ENCODE results near the gene JMJD7. TPM values are rescaled to one million over a fixed set of nuclear protein-coding genes. Genes with fewer than 3 reads are reported as not detected.

The JMJD7 gene
- total RNA-seq, 1 donor = 1.4 TPM

GRCh38 chr15:41862515-41863116 lies 34.7 kb downstream of the JMJD7 start:
- Histone ChIP-seq H3K79me2 (ENCODE audit: insufficient read depth, low read length) (no peaks in the 10 kb centered on the region), H2AFZ (ENCODE audit: low read length) (no peak overlapping the region)
- TF ChIP-seq CTCF (IDR thresholded peaks at IDR 0.05; ENCODE audit: extremely low read depth, low read depth, low read length) = no peak

GRCh38 chr15:41865490-41866055 lies 37.7 kb downstream of the JMJD7 start:
- Histone ChIP-seq H3K79me2 (ENCODE audit: insufficient read depth, low read length) (no peaks in the 10 kb centered on the region), H3K4me1 (ENCODE audit: insufficient read depth, low read length) (peaks cover 2% of the 10 kb centered on the region), H3K4me2 (ENCODE audit: insufficient read depth, low read length) (no peak overlapping the region), H4K20me1 (ENCODE audit: insufficient read depth, low read length) (no peaks in the 10 kb centered on the region), H2AFZ (ENCODE audit: low read length) (no peak overlapping the region), H3K36me3 (ENCODE audit: insufficient read depth, low read length) (no peaks in the 10 kb centered on the region), H3K9me3 (ENCODE audit: low read depth, low read length) (no peaks in the 10 kb centered on the region), H3K27me3 (ENCODE audit: insufficient read depth, low read length) (no peaks in the 10 kb centered on the region), H3K27ac (ENCODE audit: low read depth, low read length) (no peak overlapping the region), H3K4me3 (ENCODE audit: insufficient read depth, low read length) (no peak overlapping the region)
- no peak for DNase-seq (ENCODE audit: insufficient read length, low spot score, missing footprints)
- TF ChIP-seq CTCF (IDR thresholded peaks at IDR 0.05; ENCODE audit: extremely low read depth, low read depth, low read length) = no peak

More at GRCh38 chr15:41862515-41863116, 34.7 kb downstream of the JMJD7 start:
- DNase-seq (ENCODE audit: insufficient read length, low spot score, missing footprints) = no peak
- H4K20me1 ChIP-seq (ENCODE audit: insufficient read depth, low read length) = no peaks in the 10 kb centered on the region
- no peaks in the 10 kb centered on the region for H3K27me3 ChIP-seq (ENCODE audit: insufficient read depth, low read length)
- no peaks in the 10 kb centered on the region for H3K9me3 ChIP-seq (ENCODE audit: low read depth, low read length)
- no peak overlapping the region for H3K4me3 ChIP-seq (ENCODE audit: insufficient read depth, low read length)
- H3K27ac ChIP-seq (ENCODE audit: low read depth, low read length) = no peak overlapping the region
- no peaks in the 10 kb centered on the region for H3K4me1 ChIP-seq (ENCODE audit: insufficient read depth, low read length)
- no peak overlapping the region for H3K4me2 ChIP-seq (ENCODE audit: insufficient read depth, low read length)
- H3K36me3 ChIP-seq (ENCODE audit: insufficient read depth, low read length) = no peaks in the 10 kb centered on the region

- no peaks in the 10 kb centered on the region for H3K36me3 ChIP-seq (ENCODE audit: insufficient read depth, low read length)
- H4K20me1 ChIP-seq (ENCODE audit: insufficient read depth, low read length) = no peaks in the 10 kb centered on the region
- no peak overlapping the region for H3K4me3 ChIP-seq (ENCODE audit: insufficient read depth, low read length)
- no peak overlapping the region for H3K27ac ChIP-seq (ENCODE audit: low read depth, low read length)
- H3K9me3 ChIP-seq (ENCODE audit: low read depth, low read length) = no peaks in the 10 kb centered on the region
- TF ChIP-seq CTCF (IDR thresholded peaks at IDR 0.05; ENCODE audit: extremely low read depth, low read depth, low read length) = no peak
- H3K79me2 ChIP-seq (ENCODE audit: insufficient read depth, low read length) = no peaks in the 10 kb centered on the region
- H3K4me2 ChIP-seq (ENCODE audit: insufficient read depth, low read length) = no peak overlapping the region
- DNase-seq (ENCODE audit: insufficient read length, low spot score, missing footprints) = no peak
- H3K27me3 ChIP-seq (ENCODE audit: insufficient read depth, low read length) = no peaks in the 10 kb centered on the region
- peaks cover 7% of the 10 kb centered on the region for H3K4me1 ChIP-seq (ENCODE audit: insufficient read depth, low read length)
- H2AFZ ChIP-seq (ENCODE audit: low read length) = no peak overlapping the region
Measured at GRCh38 chr15:41866263-41866703, 38.4 kb downstream of the JMJD7 start.

- Histone ChIP-seq H3K27ac (ENCODE audit: low read depth, low read length) (no peak overlapping the region), H3K4me1 (ENCODE audit: insufficient read depth, low read length) (peaks cover 7% of the 10 kb centered on the region), H3K36me3 (ENCODE audit: insufficient read depth, low read length) (no peaks in the 10 kb centered on the region), H3K79me2 (ENCODE audit: insufficient read depth, low read length) (no peaks in the 10 kb centered on the region), H3K4me2 (ENCODE audit: insufficient read depth, low read length) (no peak overlapping the region), H4K20me1 (ENCODE audit: insufficient read depth, low read length) (no peaks in the 10 kb centered on the region), H3K27me3 (ENCODE audit: insufficient read depth, low read length) (no peaks in the 10 kb centered on the region), H2AFZ (ENCODE audit: low read length) (no peak overlapping the region), H3K9me3 (ENCODE audit: low read depth, low read length) (no peaks in the 10 kb centered on the region), H3K4me3 (ENCODE audit: insufficient read depth, low read length) (no peak overlapping the region)
- no peak for TF ChIP-seq CTCF (IDR thresholded peaks at IDR 0.05; ENCODE audit: extremely low read depth, low read depth, low read length)
- DNase-seq (ENCODE audit: insufficient read length, low spot score, missing footprints) = no peak
Measured at GRCh38 chr15:41866872-41867579, 39.1 kb downstream of the JMJD7 start.

All from osteoblast (primary cell).